Endothelial cell of umbilical vein (primary cell): ENCODE results near the gene RGP1. TPM values are rescaled to one million over a fixed set of nuclear protein-coding genes. Genes with fewer than 3 reads are reported as not detected.

ENCODE experiments used
- BruUV-seq: library from RNA; stranded (reverse); fragments of 400-500 nt; replicated peaks from 2 replicates; lab custom pipeline; 2021; lab: Mats Ljungman, UMichigan
- CTCF ChIA-PET: fragments of 300-600, 350-600 bp; sonication (Branson Sonifier 250); formaldehyde crosslinking; loops from one replicate; lab custom pipeline; 2021; ENCODE audit warnings: antibody characterized with exemption, inconsistent platforms; lab: Charles Lee
- POLR2A ChIA-PET: fragments of 300-600, 350-600 bp; sonication (Branson Sonifier 250); formaldehyde crosslinking; loops from one replicate; lab custom pipeline; 2021; ENCODE audit warnings: antibody characterized with exemption, inconsistent platforms; lab: Charles Lee
- DNase-seq: peaks from one replicate; pipeline ENCODE4 v3.0.0-alpha.2; 2011; ENCODE audit warnings: low read depth, low spot score
- FAIRE-seq: peaks from 2 replicates; lab custom pipeline; 2011; peaks lifted over from hg19 to GRCh38; lab: Jason Lieb, UNC
- H2AFZ ChIP-seq: 2 replicates; pipeline ENCODE4 v1.6.0; 2012; ENCODE audit warnings: low read depth, low read length, control low read depth, inconsistent platforms
- H3K27ac ChIP-seq: 2 replicates; pipeline ENCODE4 v1.5.1; 2011; ENCODE audit warnings: low read depth, mild to moderate bottlenecking, control low read depth, low read length, moderate library complexity; ENCODE audit not compliant: insufficient read depth
- H3K27me3 ChIP-seq, 2 experiments: 2 replicates each; pipeline versions ENCODE4 v1.6.0 to v1.6.1; 2011; ENCODE audit warnings: low read length in 2 of 2, mixed read lengths in 1 of 2; ENCODE audit not compliant: control insufficient read depth in 2 of 2, insufficient read depth in 2 of 2
- H3K36me3 ChIP-seq, 2 experiments: 2 replicates in 1 of 2; 3 replicates in 1 of 2; pipeline ENCODE4 v1.5.1; 2011; ENCODE audit warnings: low read length in 2 of 2, mild to moderate bottlenecking in 1 of 2, moderate library complexity in 1 of 2; ENCODE audit not compliant: control insufficient read depth in 2 of 2, insufficient read depth in 2 of 2; ENCODE audit errors: extremely low read depth in 1 of 2
- H3K4me1 ChIP-seq: 3 replicates; pipeline ENCODE4 v1.5.1; 2011; ENCODE audit warnings: mild to moderate bottlenecking, low read length; ENCODE audit not compliant: control insufficient read depth, insufficient read depth; ENCODE audit errors: extremely low read depth
- H3K4me2 ChIP-seq: 2 replicates; pipeline ENCODE4 v1.6.1; 2011; ENCODE audit warnings: low read length, control low read depth, mixed read lengths; ENCODE audit not compliant: insufficient read depth
- H3K4me3 ChIP-seq, 3 experiments: fragments of 200-600 bp in 1 of 3; sonication (generic), shearing (Covaris generic) in 1 of 3; replicated peaks in 1 of 3; 2 replicates each; pipeline ENCODE4 v1.5.1; 2011 to 2016; ENCODE audit warnings: control low read depth in 3 of 3, low read length in 3 of 3, mild to moderate bottlenecking in 2 of 3, inconsistent platforms in 1 of 3, low read depth in 1 of 3, moderate library complexity in 1 of 3; ENCODE audit not compliant: insufficient read depth in 1 of 3
- H3K79me2 ChIP-seq: 2 replicates; pipeline ENCODE4 v1.6.0; 2012; ENCODE audit warnings: low read length, inconsistent platforms; ENCODE audit not compliant: control insufficient read depth, insufficient read depth
- H3K9ac ChIP-seq: replicated peaks from 2 replicates; pipeline ENCODE3; 2011; ENCODE audit warnings: low read length, control low read depth; ENCODE audit not compliant: insufficient read depth; ENCODE audit errors: extremely low read depth
- H3K9me1 ChIP-seq: replicated peaks from 3 replicates; pipeline ENCODE4 v1.6.0; 2011; ENCODE audit warnings: mild to moderate bottlenecking, low read length; ENCODE audit not compliant: control insufficient read depth, insufficient read depth; ENCODE audit errors: extremely low read depth
- H3K9me3 ChIP-seq: replicated peaks from 2 replicates; pipeline ENCODE4 v1.5.1; 2012; ENCODE audit warnings: low read length, inconsistent platforms; ENCODE audit not compliant: control insufficient read depth, insufficient read depth
- H4K20me1 ChIP-seq: replicated peaks from 2 replicates; pipeline ENCODE3; 2011; ENCODE audit warnings: mild to moderate bottlenecking, low read length; ENCODE audit not compliant: control insufficient read depth, insufficient read depth; ENCODE audit errors: extremely low read depth
- EZH2 ChIP-seq: IDR thresholded peaks from 2 replicates; pipeline ENCODE4 v1.6.1; 2012; ENCODE audit warnings: borderline replicate concordance, low read depth, mild to moderate bottlenecking, moderate library complexity, low read length, inconsistent platforms; ENCODE audit not compliant: severe bottlenecking
- FOS ChIP-seq: IDR thresholded peaks from 2 replicates; pipeline ENCODE4 v1.6.1; 2011; ENCODE audit warnings: mild to moderate bottlenecking, low read length, moderate library complexity, borderline replicate concordance; ENCODE audit not compliant: insufficient read depth
- GATA2 ChIP-seq: IDR thresholded peaks from 2 replicates; pipeline ENCODE4 v1.7.0; 2011; ENCODE audit warnings: low read depth, mild to moderate bottlenecking, moderate library complexity, mixed read lengths, low read length; ENCODE audit not compliant: insufficient read length, insufficient read depth
- JUN ChIP-seq: IDR thresholded peaks from 2 replicates; pipeline ENCODE4 v1.6.1; 2011; ENCODE audit warnings: borderline replicate concordance, low read depth; ENCODE audit not compliant: insufficient read length, insufficient read depth
- MYC ChIP-seq: IDR thresholded peaks from one replicate; pipeline ENCODE4 v1.6.1; 2011; ENCODE audit warnings: mild to moderate bottlenecking, low read depth, low read length
- POLR2A ChIP-seq: IDR thresholded peaks from 2 replicates; pipeline ENCODE4 v1.6.1; 2012; ENCODE audit warnings: low read depth, mild to moderate bottlenecking, control low read depth, low read length
- POLR2AphosphoS5 ChIP-seq: IDR thresholded peaks from 2 replicates; pipeline ENCODE4 v1.6.1; 2012; ENCODE audit warnings: low read depth, mild to moderate bottlenecking, control low read depth, low read length, moderate library complexity; ENCODE audit not compliant: insufficient read depth
- dilution Hi-C: fragments of 300-500 bp; cut with MboI; formaldehyde crosslinking; loops from one replicate; pipeline ENCODE4 v1.15.0; 2019; ENCODE audit warnings: low sequenced_read_pairs; ENCODE audit not compliant: extremely low pct_ligation_motif_present
- intact Hi-C: fragments of 100-400 bp; cut with micrococcal nuclease; formaldehyde crosslinking; loops from one replicate; pipeline ENCODE4 v1.10.0; 2022
- polyA plus RNA-seq, 4 experiments: library from polyadenylated mRNA; depleted of rRNA in 3 of 4; stranded (reverse) in 3 of 4; unstranded in 1 of 4; fragments of >200 nt; gene quantifications; 2 replicates each; pipeline versions ENCODE4 v1.2.1 to v1.2.3, GENCODE V29; 2011 to 2012; ENCODE audit warnings: missing spikeins in 1 of 4
- total RNA-seq: library from RNA; stranded (reverse); gene quantifications from 2 replicates; pipeline ENCODE4 v1.2.3, GENCODE V29; 2021
- TF ChIP-seq, protein P1 (sequence below): IDR thresholded peaks from 2 replicates; pipeline ENCODE4 v1.6.1; 2011; ENCODE audit not compliant: insufficient read depth, insufficient read length
- TF ChIP-seq, protein P2 (sequence below), 2 donors: IDR thresholded peaks; 1 replicate in 1 of 2; 2 replicates in 1 of 2; pipeline ENCODE4 v1.5.1; 2011; ENCODE audit warnings: low read length in 2 of 2, mild to moderate bottlenecking in 2 of 2, moderate library complexity in 2 of 2, control low read depth in 1 of 2, inconsistent platforms in 1 of 2, low read depth in 1 of 2; ENCODE audit not compliant: insufficient read depth in 1 of 2; ENCODE audit errors: extremely low read depth in 1 of 2

Gene RGP1
- total and polyA plus RNA-seq, 2 donors (not counting 3 experiments of a cell fraction or from before 2014, with no cell fraction given): 15.0 to 29.0 TPM

DNA sequence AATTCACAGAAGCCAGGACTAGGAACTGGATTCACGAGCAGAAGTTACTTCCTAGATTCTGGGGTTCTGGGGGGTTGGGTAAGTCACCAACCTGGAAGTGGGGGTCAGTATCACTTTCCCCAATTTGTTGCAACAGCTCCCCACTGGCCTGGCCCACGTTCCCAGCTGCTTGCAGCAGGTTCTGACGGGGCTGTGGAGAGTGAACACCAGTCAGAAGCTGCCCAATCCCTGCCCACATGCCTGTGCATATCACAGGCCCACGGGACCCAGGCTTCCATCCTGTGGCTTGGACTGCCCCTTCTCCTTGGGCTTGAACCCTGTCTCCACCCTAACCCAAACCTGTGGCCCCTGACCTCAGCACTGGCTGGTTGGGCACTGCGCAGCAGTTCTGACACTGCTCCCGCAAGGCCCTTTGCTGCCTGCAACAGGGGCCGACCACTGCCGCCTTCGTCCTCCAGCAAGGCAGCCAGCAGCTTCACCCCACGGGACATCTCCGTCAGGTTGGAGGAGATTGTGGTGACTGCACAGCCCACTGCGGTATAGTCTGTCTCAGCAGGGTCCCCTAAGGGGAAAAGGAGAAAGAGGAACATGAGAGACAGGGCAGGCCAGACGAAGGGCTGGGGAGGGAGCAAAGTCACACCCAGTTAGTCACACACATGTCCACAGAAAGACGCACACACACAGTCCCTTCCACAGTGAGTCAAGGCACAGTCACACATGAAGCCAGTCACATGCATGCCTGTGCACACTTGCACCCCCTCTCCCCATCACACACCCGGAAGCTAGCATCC lies 30.2 kb upstream of the RGP1 start:
- peaks cover 54 to 85% of the 10 kb centered on the region in 2 experiments for H3K36me3 ChIP-seq
- H2AFZ ChIP-seq: no peak overlapping the region
- ChIA-PET POLR2A (no interaction called here), CTCF (interaction anchor here (1.5 to 8.9 kb wide), 3 partner anchors 9 to 30 kb away, joined by 3 to 53 read pairs (median 6); no protein-coding TSS in a partner anchor)
- no peaks in the 10 kb centered on the region for H4K20me1 ChIP-seq
- no peak overlapping the region for H3K9ac ChIP-seq
- no peak for TF ChIP-seq GATA2
- TF ChIP-seq EZH2: no peak
- TF ChIP-seq, protein P1, sequence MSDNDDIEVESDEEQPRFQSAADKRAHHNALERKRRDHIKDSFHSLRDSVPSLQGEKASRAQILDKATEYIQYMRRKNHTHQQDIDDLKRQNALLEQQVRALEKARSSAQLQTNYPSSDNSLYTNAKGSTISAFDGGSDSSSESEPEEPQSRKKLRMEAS: no peak
- no peak for TF ChIP-seq POLR2A
- no peak for TF ChIP-seq POLR2AphosphoS5
- TF ChIP-seq JUN: no peak
- TF ChIP-seq MYC: no peak
- TF ChIP-seq, protein P2, sequence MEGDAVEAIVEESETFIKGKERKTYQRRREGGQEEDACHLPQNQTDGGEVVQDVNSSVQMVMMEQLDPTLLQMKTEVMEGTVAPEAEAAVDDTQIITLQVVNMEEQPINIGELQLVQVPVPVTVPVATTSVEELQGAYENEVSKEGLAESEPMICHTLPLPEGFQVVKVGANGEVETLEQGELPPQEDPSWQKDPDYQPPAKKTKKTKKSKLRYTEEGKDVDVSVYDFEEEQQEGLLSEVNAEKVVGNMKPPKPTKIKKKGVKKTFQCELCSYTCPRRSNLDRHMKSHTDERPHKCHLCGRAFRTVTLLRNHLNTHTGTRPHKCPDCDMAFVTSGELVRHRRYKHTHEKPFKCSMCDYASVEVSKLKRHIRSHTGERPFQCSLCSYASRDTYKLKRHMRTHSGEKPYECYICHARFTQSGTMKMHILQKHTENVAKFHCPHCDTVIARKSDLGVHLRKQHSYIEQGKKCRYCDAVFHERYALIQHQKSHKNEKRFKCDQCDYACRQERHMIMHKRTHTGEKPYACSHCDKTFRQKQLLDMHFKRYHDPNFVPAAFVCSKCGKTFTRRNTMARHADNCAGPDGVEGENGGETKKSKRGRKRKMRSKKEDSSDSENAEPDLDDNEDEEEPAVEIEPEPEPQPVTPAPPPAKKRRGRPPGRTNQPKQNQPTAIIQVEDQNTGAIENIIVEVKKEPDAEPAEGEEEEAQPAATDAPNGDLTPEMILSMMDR (IDR thresholded peaks at IDR 0.05; ENCODE audit: extremely low read depth in 1 of 2, insufficient read depth in 1 of 2, low read depth in 1 of 2, low read length in 2 of 2): no peak
- TF ChIP-seq FOS: no peak
- peaks cover 7% of the 10 kb centered on the region for H3K79me2 ChIP-seq
- dilution Hi-C loops: no loop called here
- H3K4me1 ChIP-seq: no peaks in the 10 kb centered on the region
- BruUV-seq: no TSS peak
- no peak overlapping the region for H3K4me2 ChIP-seq
- H3K27me3 ChIP-seq: no peaks in the 10 kb centered on the region
- no peak overlapping the region for H3K4me3 ChIP-seq
- H3K9me1 ChIP-seq: no peaks in the 10 kb centered on the region
- no peak overlapping the region for H3K27ac ChIP-seq
- FAIRE-seq (no peak), DNase-seq (no peak)
- no peaks in the 10 kb centered on the region for H3K9me3 ChIP-seq
- intact Hi-C loops: no loop called here
